NCI-H446 treated with DMSO at 0.1 percent for 48 hours (cell line): ENCODE results near the gene HPN.
"Not testable (repeated sequence)": the region's sequence is repeated elsewhere in the genome, so short reads cannot be mapped to it uniquely, and the experiment has no call there.

Source experiments
- DNase-seq: peaks from one replicate; lab custom pipeline; 2025; lab: John Stamatoyannopoulos, UW

The HPN gene

GRCh38 chr19:35027851-35028599, 13.5 kb upstream of the HPN start:
- no peak for DNase-seq

- DNase-seq: not testable (repeated sequence)
Measured at GRCh38 chr19:35028600-35028885, 13.0 kb upstream of the HPN start.

- DNase-seq: not testable (repeated sequence)
Measured at GRCh38 chr19:35029275-35029736, 12.2 kb upstream of the HPN start.

- no peak for DNase-seq
Measured at GRCh38 chr19:35029737-35030256, 11.7 kb upstream of the HPN start.

GRCh38 chr19:35030257-35031071, 11.1 kb upstream of the HPN start, which contains the start of gene SCN1B:
Gene SCN1B (plus strand): TSS chr19:35030470. CDS start chr19:35030821, 351 bp downstream.
- DNase-seq: no peak

- DNase-seq: no peak
Measured at GRCh38 chr19:35031072-35031881, 10.2 kb upstream of the HPN start.

GRCh38 chr19:35032356-35032865, 9.1 kb upstream of the HPN start:
- no peak for DNase-seq

- DNase-seq: no peak
Measured at GRCh38 chr19:35033067-35034004, 8.2 kb upstream of the HPN start.

GRCh38 chr19:35034005-35034502, 7.5 kb upstream of the HPN start:
- no peak for DNase-seq

- DNase-seq: no peak
Measured at GRCh38 chr19:35034588-35035382, 6.7 kb upstream of the HPN start.

- DNase-seq: peak; percentile 83
Measured at GRCh38 chr19:35037716-35038622, 3.6 kb upstream of the HPN start.

- peak; percentile 54 for DNase-seq
Measured at GRCh38 chr19:35038623-35039512, 2.7 kb upstream of the HPN start.

- no peak for DNase-seq
Measured at GRCh38 chr19:35039881-35040825, 1.4 kb upstream of the HPN start.

GRCh38 chr19:35040826-35041547, 534 bp upstream of the HPN start:
- no peak for DNase-seq

GRCh38 chr19:35042056-35042730, 672 bp downstream of the HPN start:
- DNase-seq: no peak
